K562 (cell line): Measurements from ENCODE around the gene HMGB2. TPM values are rescaled to one million over a fixed set of nuclear protein-coding genes. Genes with fewer than 3 reads are reported as not detected.
A peak's percentile ranks its signal among the peaks of the same experiment; 100 is the strongest.

Experiments used
- ARID3B ChIP-seq: fragments of 250-450 bp; sonication (Bioruptor Pico); IDR thresholded peaks from 2 replicates; pipeline ENCODE4 v1.4.0; 2020; ENCODE audit warnings: borderline replicate concordance
- BDP1 ChIP-seq: IDR thresholded peaks from 3 replicates; pipeline ENCODE4 v1.6.1; 2011; ENCODE audit not compliant: insufficient read length, insufficient read depth
- CREB1 ChIP-seq, 2 experiments: sonication (generic) in 1 of 2; formaldehyde crosslinking in 1 of 2; IDR thresholded peaks; 2 replicates each; pipeline versions ENCODE4 v1.6.1 to v1.8.0; 2012 to 2022; ENCODE audit warnings: inconsistent platforms in 1 of 2, mild to moderate bottlenecking in 1 of 2, missing genetic modification reagents in 1 of 2, moderate library complexity in 1 of 2
- EP300 ChIP-seq: IDR thresholded peaks from 2 replicates; pipeline ENCODE4 v1.6.1; 2012; ENCODE audit warnings: low read length, improper control_type of control experiment
- FOSL1 ChIP-seq: fragments of 200-800 bp; sonication (Bioruptor generic); conservative IDR thresholded peaks from 2 replicates; pipeline ENCODE4 v1.6.1; 2016; ENCODE audit warnings: missing genetic modification characterization, missing compliant biosample characterization
- MLLT1 ChIP-seq, 2 experiments: fragments of 450-650 bp; IDR thresholded peaks; 2 replicates each; pipeline ENCODE4 v1.6.1; 2016
- MTA2 ChIP-seq: fragments of 450-650 bp; IDR thresholded peaks from 2 replicates; pipeline ENCODE4 v1.6.1; 2016; ENCODE audit warnings: low read depth
- NEUROD1 ChIP-seq: fragments of 150-350 bp; IDR thresholded peaks from 2 replicates; pipeline ENCODE4 v1.6.1; 2014; ENCODE audit warnings: borderline replicate concordance, low read length, low read depth; ENCODE audit not compliant: partially characterized antibody
- SMARCA4 ChIP-seq: fragments of 450-650 bp; IDR thresholded peaks from 2 replicates; pipeline ENCODE4 v1.6.1; 2016
- SRSF9 ChIP-seq: fragments of 200-400 bp; formaldehyde crosslinking; IDR thresholded peaks from 2 replicates; pipeline ENCODE4 v1.6.1; 2017; ENCODE audit warnings: low read depth, low read length, borderline replicate concordance
- TAL1 ChIP-seq: fragments of 450-650 bp; IDR thresholded peaks from 2 replicates; pipeline ENCODE4 v1.6.1; 2016; ENCODE audit warnings: mild to moderate bottlenecking
- USF2 ChIP-seq: sonication (generic); formaldehyde crosslinking; IDR thresholded peaks from 2 replicates; pipeline ENCODE4 v1.5.0; 2020; ENCODE audit warnings: missing genetic modification reagents
- ZNF224 ChIP-seq: sonication (generic); formaldehyde crosslinking; IDR thresholded peaks from 2 replicates; pipeline ENCODE4 v1.8.0; 2022; ENCODE audit warnings: mild to moderate bottlenecking, missing genetic modification reagents
- ZNF707 ChIP-seq: fragments of 250-450 bp; sonication (Bioruptor Pico); conservative IDR thresholded peaks from 2 replicates; pipeline ENCODE4 v1.8.0; 2022; ENCODE audit warnings: inconsistent platforms, mild to moderate bottlenecking, moderate library complexity
- ZNF740 ChIP-seq, 3 experiments: fragments of 200-800 bp in 1 of 3; sonication (Bioruptor generic) in 1 of 3; sonication (generic) in 1 of 3; formaldehyde crosslinking in 1 of 3; IDR thresholded peaks; 2 replicates each; pipeline versions ENCODE4 v1.6.1 to v1.8.0; 2016 to 2022; ENCODE audit warnings: mild to moderate bottlenecking in 2 of 3, missing compliant biosample characterization in 2 of 3, missing genetic modification characterization in 2 of 3, missing genetic modification reagents in 1 of 3
- ZNF778 ChIP-seq: fragments of 450-650 bp; formaldehyde crosslinking; IDR thresholded peaks from 2 replicates; pipeline ENCODE4 v1.4.0; 2020; ENCODE audit warnings: mild to moderate bottlenecking, moderate library complexity
- polyA plus RNA-seq, 8 experiments: library from polyadenylated mRNA; depleted of rRNA in 4 of 8; stranded (reverse) in 5 of 8; unstranded in 3 of 8; fragments of >200 nt; fragmentation: Nextera tagmentation in 2 of 8; fragmentation: Illumina TruSeq in 1 of 8; extraction: Ambion mirVana in 2 of 8; extraction: Trizol in 1 of 8; gene quantifications; 2 replicates each; pipeline versions ENCODE4 v1.2.1 to v1.2.3, GENCODE V29; 2011 to 2014; ENCODE audit warnings: inconsistent platforms in 1 of 8, missing spikeins in 1 of 8
- total RNA-seq, 7 experiments: library from RNA; depleted of rRNA in 6 of 7; stranded (reverse); fragments of >200 nt in 6 of 7; fragmentation: Illumina TruSeq in 2 of 7; extraction: Trizol in 2 of 7; gene quantifications; 2 replicates each; pipeline versions ENCODE4 v1.2.1 to v1.2.3, GENCODE V29; 2011 to 2021; ENCODE audit warnings: low replicate concordance in 1 of 7
- TF ChIP-seq, protein P1 (sequence below), 2 experiments: IDR thresholded peaks; 2 replicates each; pipeline ENCODE4 v1.6.1; 2011; ENCODE audit warnings: borderline replicate concordance in 1 of 2, control low read depth in 1 of 2, low read depth in 1 of 2, low read length in 1 of 2, mild to moderate bottlenecking in 1 of 2, mixed read lengths in 1 of 2, moderate library complexity in 1 of 2; ENCODE audit not compliant: insufficient read depth in 1 of 2, insufficient read length in 1 of 2, poor library complexity in 1 of 2, severe bottlenecking in 1 of 2; ENCODE audit errors: extremely low read depth in 1 of 2
- TF ChIP-seq, protein P2 (sequence below): fragments of 450-650 bp; formaldehyde crosslinking; IDR thresholded peaks from 2 replicates; pipeline ENCODE4 v1.4.0; 2020; ENCODE audit warnings: mild to moderate bottlenecking
- TF ChIP-seq, protein P3 (sequence below): fragments of 250-450 bp; sonication (Bioruptor Pico); IDR thresholded peaks from 2 replicates; pipeline ENCODE4 v1.8.0; 2021; ENCODE audit warnings: moderate library complexity, mild to moderate bottlenecking, inconsistent platforms

Gene HMGB2
- total and polyA plus RNA-seq, 9 of the 15 experiments (the other 6 are each of a cell fraction or from before 2014, with no cell fraction given), result 309 to 822 (median 626) TPM

DNA sequence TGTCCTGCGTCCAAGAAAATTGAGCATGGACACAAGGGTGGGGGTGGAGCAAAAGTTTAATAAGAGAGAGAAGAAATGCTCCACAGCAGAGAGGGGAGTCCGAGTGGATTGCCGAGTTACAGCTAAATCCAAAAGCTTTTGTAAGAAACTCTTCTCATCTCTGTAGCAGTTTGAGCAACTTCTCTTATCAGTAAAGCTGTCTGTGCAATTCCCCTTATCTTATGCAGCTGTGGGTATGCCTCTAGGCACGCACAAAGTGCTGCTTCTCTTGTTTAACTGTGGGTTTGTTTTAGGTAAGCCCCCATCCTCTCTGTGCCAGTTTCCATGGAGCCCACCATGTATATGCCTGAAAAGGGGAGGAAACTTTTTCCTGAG lies 44.8 kb downstream of the HMGB2 start (continued):
- TF ChIP-seq ZNF224 (CRISPR knock-in tag) (no peak), EP300 (peak; percentile 79), MTA2 (peak; percentile 73), ARID3B (no peak), SMARCA4 (peak; percentile 89), USF2 (no peak), CREB1 (IDR thresholded peaks at IDR 0.05) (no peak), CREB1 (CRISPR knock-in tag; IDR thresholded peaks at IDR 0.05) (no peak), FOSL1 (tag) (0 out of 2 replicates have a peak, but pooled peaks have one; percentile 44), TAL1 (peak; percentile 83), ZNF778 (no peak), NEUROD1 (peak; percentile 17), MLLT1 (IDR thresholded peaks at IDR 0.05) (peak in 1 of 2 experiments; percentile 78; a peak in 2 of 4 replicates), ZNF740 (CRISPR knock-in tag; IDR thresholded peaks at IDR 0.05) (no peak), ZNF740 (tag; IDR thresholded peaks at IDR 0.05) (no peak), ZNF707 (CRISPR knock-in tag) (no peak), SRSF9 (no peak), BDP1 (no peak)
- TF ChIP-seq, protein P1, sequence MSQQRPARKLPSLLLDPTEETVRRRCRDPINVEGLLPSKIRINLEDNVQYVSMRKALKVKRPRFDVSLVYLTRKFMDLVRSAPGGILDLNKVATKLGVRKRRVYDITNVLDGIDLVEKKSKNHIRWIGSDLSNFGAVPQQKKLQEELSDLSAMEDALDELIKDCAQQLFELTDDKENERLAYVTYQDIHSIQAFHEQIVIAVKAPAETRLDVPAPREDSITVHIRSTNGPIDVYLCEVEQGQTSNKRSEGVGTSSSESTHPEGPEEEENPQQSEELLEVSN (IDR thresholded peaks at IDR 0.05; ENCODE audit: borderline replicate concordance in 1 of 2, extremely low read depth in 1 of 2, insufficient read depth in 1 of 2, insufficient read length in 1 of 2, low read depth in 1 of 2, low read length in 1 of 2, poor library complexity in 1 of 2, severe bottlenecking in 1 of 2), result no peak
- TF ChIP-seq, protein P2, sequence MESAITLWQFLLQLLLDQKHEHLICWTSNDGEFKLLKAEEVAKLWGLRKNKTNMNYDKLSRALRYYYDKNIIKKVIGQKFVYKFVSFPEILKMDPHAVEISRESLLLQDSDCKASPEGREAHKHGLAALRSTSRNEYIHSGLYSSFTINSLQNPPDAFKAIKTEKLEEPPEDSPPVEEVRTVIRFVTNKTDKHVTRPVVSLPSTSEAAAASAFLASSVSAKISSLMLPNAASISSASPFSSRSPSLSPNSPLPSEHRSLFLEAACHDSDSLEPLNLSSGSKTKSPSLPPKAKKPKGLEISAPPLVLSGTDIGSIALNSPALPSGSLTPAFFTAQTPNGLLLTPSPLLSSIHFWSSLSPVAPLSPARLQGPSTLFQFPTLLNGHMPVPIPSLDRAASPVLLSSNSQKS, result no peak
- TF ChIP-seq, protein P3, sequence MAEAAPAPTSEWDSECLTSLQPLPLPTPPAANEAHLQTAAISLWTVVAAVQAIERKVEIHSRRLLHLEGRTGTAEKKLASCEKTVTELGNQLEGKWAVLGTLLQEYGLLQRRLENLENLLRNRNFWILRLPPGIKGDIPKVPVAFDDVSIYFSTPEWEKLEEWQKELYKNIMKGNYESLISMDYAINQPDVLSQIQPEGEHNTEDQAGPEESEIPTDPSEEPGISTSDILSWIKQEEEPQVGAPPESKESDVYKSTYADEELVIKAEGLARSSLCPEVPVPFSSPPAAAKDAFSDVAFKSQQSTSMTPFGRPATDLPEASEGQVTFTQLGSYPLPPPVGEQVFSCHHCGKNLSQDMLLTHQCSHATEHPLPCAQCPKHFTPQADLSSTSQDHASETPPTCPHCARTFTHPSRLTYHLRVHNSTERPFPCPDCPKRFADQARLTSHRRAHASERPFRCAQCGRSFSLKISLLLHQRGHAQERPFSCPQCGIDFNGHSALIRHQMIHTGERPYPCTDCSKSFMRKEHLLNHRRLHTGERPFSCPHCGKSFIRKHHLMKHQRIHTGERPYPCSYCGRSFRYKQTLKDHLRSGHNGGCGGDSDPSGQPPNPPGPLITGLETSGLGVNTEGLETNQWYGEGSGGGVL (CRISPR knock-in tag), result no peak
